T follicular helper cell (primary cell): ENCODE results near the gene ZNF385A.
"Not testable (repeated sequence)": the region's sequence is repeated elsewhere in the genome, so short reads cannot be mapped to it uniquely, and the experiment has no call there.

Experiments
- DNase-seq: peaks from one replicate; pipeline ENCODE4 v3.0.0-alpha.2; 2020; ENCODE audit warnings: low read depth

ZNF385A gene

DNA sequence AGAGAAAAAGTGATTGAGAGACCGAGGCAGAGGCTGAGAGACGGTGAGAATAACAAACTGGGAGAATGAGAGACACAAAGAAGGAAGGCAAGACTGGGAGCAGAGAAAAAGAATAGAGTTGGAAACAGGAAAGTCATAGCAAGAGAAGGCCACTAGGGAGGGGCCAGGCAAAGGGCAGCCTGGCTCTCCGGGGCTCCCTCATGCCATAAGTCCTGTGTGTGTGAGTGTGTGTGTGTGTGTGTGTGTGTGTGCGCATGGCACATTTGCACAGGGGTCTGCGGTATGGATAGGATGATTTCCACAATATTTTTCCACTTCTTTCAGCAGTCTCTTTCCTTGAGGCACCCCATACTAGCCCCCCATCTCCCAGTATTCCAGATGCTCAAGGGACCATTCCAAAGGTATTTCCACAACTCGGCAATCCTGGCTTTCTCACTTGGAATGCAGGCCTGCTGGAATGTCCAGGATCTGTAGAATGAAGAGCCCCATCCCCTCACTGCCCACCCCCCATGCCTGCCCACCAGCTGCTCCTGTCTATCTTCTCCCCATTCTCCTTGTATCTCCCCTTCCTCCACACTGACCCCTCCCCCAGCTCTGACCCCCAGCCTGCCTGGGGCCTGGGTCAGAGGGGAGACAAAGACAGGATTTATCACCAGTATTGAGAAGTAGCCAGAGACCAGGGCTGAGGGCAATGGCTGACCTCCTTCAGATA, 29.3 kb downstream of the ZNF385A start:
- DNase-seq = no peak

DNA sequence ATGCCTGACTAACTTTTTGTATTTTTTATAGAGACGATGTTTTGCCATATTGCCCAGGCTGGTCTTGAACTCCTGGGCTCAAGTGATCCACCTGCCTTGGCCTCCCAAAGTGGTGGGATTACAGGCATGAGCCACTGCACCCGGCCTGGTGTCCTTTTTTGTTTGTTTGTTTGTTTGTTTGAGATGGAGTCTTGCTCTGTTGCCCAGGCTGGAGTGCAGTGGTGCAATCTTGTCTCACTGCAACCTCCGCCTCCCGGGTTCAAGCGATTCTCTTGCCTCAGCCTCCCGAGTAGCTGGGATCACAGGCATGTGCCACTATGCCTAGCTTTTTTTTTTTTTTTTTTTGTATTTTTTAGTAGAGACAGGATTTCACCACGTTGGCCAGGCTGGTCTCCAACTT, 30.3 kb downstream of the ZNF385A start:
- DNase-seq = not testable (repeated sequence)

DNA sequence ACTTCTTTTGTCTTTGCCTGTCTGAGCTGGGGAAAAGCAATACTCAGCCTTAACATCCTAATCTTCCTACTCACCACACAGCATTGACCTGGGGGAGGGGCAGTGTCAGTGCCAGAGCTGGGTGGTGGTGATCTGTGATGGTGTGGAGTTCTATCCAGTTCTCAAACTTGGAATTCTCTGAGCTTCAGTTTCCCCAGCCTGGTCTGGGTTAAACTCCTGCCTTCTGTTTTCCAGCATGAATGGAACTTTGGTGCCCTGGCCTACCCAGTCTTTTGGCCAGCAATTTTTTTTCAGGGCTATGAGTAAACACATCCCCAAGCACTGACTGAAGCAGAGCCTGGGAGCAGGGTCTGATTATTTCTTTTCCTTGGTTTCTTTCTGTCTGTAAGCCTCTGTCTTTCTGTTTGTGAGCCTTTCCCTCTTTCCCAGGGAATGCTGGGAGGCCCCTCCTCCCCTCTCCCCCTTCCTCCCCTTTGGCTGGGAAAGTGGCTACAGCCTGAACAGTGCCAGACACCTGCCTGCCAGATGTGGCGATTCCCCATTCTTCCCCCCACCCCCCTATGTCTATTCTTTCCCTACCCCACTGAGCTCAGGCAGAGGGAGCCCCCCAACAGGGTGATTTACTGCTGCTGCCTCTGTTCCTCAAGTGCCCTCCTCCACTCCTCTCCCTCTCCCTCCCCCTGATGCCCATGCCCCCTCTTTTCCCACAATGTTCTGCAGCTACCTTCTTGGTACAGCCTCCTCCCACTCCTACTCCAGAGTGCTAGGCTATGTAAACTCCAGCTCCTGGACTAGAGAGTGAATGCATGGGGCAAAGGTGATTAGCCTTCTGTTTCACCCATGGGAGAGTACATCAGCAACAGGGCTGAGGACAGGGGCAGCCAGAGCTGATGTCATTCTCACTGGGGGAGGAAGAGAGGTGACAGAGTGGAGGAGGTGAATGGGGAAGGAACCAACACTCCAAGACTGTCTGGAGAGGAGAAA, 31.4 kb downstream of the ZNF385A start:
- no peak for DNase-seq

GRCh38 chr12:54352022-54352531, 32.5 kb downstream of the ZNF385A start:
- DNase-seq = peak; percentile 19

- DNase-seq = no peak
Measured at GRCh38 chr12:54351341-54351740, 33.2 kb downstream of the ZNF385A start.

DNA sequence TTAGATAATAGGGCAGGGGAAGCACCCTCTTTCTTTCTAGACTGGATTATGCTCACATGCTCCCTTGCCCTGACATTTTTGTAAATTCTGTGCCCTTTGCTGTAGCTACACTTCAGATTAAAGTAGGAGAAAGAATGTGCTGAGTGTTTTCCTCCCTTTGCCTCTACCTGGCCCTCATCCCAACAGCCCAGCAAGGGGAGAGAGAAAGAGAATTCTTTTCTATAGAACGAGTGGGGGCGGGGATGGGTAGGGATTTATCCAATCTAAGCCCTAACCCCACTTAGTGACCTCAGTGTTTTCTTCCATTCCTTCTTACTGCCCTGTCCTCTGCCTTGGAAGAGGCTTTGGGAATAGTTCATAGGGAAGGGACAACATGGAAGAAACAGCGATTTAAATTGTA, 33.8 kb downstream of the ZNF385A start:
- DNase-seq = no peak

DNA sequence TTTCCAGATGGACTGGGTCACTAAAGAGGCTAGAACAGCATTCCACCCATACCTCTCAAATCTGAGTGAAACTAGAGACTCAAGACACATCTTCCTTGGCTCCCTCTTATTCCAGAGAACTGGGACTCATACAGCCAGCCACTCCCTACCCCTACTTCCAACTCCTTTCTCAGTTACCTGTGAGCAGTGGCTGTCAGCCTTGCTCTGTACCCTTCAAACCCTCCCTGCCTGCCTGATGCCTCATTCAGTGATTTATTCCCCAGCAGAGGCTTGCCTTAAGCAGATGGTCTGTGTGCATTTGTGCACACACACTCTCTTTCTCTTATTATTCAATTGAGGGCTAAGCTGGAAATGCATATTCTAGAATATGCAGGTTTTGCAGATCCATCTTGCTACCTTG, 34.9 kb downstream of the ZNF385A start:
- DNase-seq = no peak

- no peak for DNase-seq
Measured at GRCh38 chr12:54349036-54349435, 35.5 kb downstream of the ZNF385A start.

DNA sequence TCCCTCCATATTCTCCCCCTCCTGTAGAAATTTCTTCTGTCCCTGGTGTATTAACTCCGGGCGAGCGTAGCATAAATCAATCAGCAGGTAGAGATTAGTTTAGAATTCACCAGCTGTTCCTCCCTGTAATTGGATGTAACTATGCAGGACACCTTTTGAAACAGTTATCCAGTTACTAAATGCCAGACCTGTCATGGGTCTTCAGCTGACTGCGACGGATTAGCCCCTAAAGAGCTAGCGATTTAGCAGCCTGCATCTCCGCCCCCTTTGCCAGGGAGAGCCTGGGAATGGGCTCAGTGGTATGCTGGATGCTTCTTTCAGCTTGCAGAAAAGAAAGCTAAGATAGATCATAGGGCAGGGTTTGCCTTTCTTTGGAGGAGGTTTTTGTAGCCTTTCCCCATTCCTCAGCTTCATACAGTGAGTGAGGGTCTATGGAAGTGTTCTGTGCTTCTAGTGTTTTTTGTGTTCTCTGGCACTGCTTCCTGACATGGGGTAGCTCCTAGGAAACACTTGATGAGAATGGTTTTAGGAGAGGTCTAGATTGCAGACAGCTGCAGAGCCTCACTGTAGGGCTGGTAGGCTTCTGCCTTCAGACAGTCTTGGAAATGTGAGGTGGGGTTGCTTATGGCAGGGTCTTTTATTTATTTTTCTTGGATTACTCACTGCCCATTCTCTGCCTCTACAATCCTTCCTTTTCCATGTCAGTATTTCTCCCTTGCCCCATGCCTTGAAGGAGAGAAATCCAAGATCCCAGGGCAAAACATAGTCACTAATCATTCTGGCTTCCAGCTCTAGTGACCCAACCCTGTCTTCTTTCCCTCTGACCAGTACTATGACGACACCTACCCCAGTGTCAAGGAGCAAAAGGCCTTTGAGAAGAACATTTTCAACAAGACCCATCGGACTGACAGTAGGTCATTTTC, 42.9 kb downstream of the ZNF385A start:
- DNase-seq = no peak

DNA sequence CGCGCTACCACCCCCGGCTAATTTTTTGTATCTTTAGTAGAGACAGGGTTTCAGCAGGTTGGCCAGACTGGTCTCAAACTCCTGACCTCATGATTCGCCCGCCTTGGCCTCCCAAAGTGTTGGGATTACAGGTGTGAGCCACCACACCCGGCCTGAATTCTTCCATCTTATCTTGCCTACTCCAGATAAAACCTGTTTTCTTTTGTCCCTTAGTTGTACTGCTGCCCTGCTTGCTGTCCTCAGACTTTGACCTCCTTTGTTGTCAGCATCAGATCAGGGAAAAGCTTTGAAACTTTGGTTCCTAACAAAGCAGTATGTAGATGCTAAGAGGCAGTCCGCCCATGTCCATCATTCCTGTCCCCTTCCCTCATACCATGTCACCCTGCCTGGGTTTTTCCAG, 43.7 kb downstream of the ZNF385A start:
- no peak for DNase-seq

DNA sequence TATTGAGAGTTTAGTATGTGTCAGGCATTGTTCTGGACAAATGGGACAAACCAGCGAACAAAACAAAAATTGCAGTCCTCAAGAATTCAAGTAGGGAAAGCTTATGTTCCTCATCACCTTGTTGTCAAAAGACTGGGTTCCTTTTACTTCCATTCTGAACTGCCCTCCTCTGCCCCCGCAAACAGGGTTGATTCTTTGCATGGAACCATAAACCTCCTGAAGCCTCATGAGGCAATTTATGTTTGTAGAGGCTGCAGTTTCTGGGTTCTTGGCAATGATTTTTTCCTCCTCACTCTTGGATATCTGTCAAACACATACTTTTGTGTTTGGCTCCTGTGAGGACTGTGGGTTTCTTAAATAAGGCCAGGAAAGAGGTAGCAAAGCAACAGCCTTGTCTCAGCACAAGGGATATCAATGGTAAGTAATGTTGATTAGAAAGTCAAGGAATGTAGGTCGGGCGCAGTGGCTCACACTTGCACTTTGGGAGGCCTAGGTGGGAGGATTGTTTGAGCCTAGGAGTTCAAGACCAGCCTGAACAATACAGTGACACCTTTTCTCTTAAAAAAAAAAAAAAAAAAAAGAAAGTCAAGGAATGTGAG, 45.7 kb downstream of the ZNF385A start:
- no peak for DNase-seq

DNA sequence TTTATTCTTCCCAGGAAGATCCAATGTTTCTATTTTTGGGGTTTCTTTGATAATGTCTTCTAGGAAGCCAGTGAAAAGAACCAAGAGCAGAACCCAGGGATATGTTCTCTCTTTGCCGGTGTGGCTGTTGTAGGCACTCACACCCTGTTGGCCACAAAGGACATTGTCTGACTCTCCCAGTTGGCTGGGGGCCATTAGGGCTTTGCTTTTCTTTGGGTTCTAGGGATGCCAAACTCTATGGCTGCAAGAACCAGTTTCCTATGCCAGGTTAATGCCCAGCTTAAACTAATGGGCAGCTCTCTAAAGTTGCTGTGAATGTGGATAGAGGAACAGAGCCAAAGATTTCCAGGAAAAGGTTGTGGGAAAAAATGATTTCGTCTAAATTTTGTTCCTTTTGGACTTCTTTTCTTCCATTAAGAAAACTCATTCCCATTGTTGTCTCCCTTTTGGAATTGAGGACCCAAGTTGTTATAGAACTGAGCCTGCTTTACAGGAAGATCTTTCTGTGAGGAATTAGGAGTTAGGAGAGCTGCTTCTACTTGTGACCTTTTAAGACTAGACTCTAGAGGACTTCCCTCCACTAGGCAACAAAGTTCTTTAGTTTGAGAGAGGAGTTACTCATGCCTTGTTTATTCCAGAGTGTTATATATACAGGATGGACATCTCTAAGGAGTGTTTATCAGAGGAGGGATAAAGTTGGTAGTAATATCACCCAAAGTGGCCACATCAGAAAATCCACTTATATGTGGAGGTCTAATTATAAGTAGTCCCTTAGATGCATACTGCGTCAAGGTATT, 46.5 kb downstream of the ZNF385A start:
- no peak for DNase-seq

- no peak for DNase-seq
Measured at GRCh38 chr12:54337280-54337842, 47.2 kb downstream of the ZNF385A start.

GRCh38 chr12:54333420-54334034, 51.0 kb downstream of the ZNF385A start:
- no peak for DNase-seq

GRCh38 chr12:54331461-54331860, 53.1 kb downstream of the ZNF385A start:
- DNase-seq = no peak

GRCh38 chr12:54330442-54330841, 54.1 kb downstream of the ZNF385A start:
- no peak for DNase-seq

GRCh38 chr12:54329759-54330158, 54.8 kb downstream of the ZNF385A start:
- no peak for DNase-seq

- no peak for DNase-seq
Measured at GRCh38 chr12:54328595-54329337, 55.8 kb downstream of the ZNF385A start.
